PFSK-1 (cell line): Measurements from ENCODE around the gene AGO3.

Source experiments
- FOXP2 ChIP-seq: optimal IDR thresholded peaks from 2 replicates; pipeline ENCODE3; 2011; ENCODE audit warnings: borderline replicate concordance, control low read depth, inconsistent platforms; ENCODE audit not compliant: insufficient read depth; ENCODE audit errors: extremely low read length, extremely low read depth
- POLR2AphosphoS5 ChIP-seq: IDR thresholded peaks from 2 replicates; pipeline ENCODE4 v1.6.1; 2012; ENCODE audit warnings: low read depth, mild to moderate bottlenecking, control low read depth, low read length, moderate library complexity
- SIN3A ChIP-seq: IDR thresholded peaks from 2 replicates; pipeline ENCODE4 v1.6.1; 2012; ENCODE audit warnings: mild to moderate bottlenecking, low read length, moderate library complexity, borderline replicate concordance; ENCODE audit not compliant: insufficient read depth
- TAF1 ChIP-seq: IDR thresholded peaks from 2 replicates; pipeline ENCODE4 v1.6.1; 2012; ENCODE audit warnings: low read length, control low read depth, borderline replicate concordance; ENCODE audit not compliant: insufficient read depth
- TF ChIP-seq, protein P1 (sequence below), 2 experiments: IDR thresholded peaks; 2 replicates each; pipeline versions ENCODE4 v1.6.1 to v1.8.0; 2011 to 2012; ENCODE audit warnings: low read depth in 2 of 2, low read length in 2 of 2, control low read depth in 1 of 2, inconsistent platforms in 1 of 2, mild to moderate bottlenecking in 1 of 2, moderate library complexity in 1 of 2; ENCODE audit not compliant: insufficient read depth in 1 of 2

DNA sequence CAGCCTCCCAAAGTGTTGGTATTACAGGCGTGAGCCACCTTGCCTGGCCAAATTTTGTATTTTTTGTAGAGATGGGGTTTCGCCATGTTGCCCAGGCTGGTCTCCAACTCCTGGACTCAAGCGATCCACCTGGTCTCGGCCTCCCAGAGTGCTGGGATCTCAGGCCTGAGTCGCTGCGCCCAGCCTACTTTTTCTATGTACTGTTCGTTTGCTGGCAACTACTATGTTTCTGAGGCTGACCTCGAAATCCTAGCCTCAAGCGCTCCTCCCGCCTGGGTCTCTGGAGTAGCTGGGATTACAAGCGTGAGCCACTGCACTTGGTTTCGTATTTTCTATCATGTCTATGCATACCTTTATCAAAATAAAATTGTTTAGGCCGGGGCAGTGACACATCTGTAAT, 152.3 kb downstream of the AGO3 start:
- no peak for TF ChIP-seq POLR2AphosphoS5
- TF ChIP-seq, protein P1, sequence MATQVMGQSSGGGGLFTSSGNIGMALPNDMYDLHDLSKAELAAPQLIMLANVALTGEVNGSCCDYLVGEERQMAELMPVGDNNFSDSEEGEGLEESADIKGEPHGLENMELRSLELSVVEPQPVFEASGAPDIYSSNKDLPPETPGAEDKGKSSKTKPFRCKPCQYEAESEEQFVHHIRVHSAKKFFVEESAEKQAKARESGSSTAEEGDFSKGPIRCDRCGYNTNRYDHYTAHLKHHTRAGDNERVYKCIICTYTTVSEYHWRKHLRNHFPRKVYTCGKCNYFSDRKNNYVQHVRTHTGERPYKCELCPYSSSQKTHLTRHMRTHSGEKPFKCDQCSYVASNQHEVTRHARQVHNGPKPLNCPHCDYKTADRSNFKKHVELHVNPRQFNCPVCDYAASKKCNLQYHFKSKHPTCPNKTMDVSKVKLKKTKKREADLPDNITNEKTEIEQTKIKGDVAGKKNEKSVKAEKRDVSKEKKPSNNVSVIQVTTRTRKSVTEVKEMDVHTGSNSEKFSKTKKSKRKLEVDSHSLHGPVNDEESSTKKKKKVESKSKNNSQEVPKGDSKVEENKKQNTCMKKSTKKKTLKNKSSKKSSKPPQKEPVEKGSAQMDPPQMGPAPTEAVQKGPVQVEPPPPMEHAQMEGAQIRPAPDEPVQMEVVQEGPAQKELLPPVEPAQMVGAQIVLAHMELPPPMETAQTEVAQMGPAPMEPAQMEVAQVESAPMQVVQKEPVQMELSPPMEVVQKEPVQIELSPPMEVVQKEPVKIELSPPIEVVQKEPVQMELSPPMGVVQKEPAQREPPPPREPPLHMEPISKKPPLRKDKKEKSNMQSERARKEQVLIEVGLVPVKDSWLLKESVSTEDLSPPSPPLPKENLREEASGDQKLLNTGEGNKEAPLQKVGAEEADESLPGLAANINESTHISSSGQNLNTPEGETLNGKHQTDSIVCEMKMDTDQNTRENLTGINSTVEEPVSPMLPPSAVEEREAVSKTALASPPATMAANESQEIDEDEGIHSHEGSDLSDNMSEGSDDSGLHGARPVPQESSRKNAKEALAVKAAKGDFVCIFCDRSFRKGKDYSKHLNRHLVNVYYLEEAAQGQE (IDR thresholded peaks at IDR 0.05; ENCODE audit: insufficient read depth in 1 of 2, low read depth in 2 of 2, low read length in 2 of 2): no peak
- TF ChIP-seq FOXP2: no peak
- no peak for TF ChIP-seq SIN3A
- no peak for TF ChIP-seq TAF1
